Measurements from ENCODE around the gene PRPS1.

DNA sequence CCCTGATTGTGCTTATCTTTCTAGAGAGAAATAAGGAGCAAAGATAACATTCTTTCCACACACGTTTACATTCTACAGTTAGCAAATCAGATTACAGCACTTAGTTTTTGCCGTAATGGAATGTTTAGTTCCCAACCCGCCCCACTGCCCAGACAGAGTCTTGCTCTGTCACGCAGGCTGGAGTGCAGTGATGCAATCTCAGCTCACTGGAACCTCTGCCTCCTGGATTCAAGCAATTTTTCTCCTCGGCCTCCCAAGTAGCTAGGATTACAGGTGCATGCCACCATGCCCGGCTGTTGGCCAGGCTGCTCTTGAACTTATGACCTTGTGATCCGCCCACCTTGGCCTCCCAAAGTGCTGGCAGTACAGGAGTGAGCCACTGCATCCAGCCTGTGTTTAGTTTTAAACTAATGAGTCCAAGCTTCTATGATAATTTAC lies 8.4 kb upstream of the PRPS1 start:
- no peak for TF ChIP-seq KLF16 (tag by site-specific recombination; IDR thresholded peaks at IDR 0.05)
- TF ChIP-seq, protein P1, sequence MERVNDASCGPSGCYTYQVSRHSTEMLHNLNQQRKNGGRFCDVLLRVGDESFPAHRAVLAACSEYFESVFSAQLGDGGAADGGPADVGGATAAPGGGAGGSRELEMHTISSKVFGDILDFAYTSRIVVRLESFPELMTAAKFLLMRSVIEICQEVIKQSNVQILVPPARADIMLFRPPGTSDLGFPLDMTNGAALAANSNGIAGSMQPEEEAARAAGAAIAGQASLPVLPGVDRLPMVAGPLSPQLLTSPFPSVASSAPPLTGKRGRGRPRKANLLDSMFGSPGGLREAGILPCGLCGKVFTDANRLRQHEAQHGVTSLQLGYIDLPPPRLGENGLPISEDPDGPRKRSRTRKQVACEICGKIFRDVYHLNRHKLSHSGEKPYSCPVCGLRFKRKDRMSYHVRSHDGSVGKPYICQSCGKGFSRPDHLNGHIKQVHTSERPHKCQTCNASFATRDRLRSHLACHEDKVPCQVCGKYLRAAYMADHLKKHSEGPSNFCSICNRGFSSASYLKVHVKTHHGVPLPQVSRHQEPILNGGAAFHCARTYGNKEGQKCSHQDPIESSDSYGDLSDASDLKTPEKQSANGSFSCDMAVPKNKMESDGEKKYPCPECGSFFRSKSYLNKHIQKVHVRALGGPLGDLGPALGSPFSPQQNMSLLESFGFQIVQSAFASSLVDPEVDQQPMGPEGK (tag by site-specific recombination; IDR thresholded peaks at IDR 0.05), result no peak
- TF ChIP-seq, protein P2, sequence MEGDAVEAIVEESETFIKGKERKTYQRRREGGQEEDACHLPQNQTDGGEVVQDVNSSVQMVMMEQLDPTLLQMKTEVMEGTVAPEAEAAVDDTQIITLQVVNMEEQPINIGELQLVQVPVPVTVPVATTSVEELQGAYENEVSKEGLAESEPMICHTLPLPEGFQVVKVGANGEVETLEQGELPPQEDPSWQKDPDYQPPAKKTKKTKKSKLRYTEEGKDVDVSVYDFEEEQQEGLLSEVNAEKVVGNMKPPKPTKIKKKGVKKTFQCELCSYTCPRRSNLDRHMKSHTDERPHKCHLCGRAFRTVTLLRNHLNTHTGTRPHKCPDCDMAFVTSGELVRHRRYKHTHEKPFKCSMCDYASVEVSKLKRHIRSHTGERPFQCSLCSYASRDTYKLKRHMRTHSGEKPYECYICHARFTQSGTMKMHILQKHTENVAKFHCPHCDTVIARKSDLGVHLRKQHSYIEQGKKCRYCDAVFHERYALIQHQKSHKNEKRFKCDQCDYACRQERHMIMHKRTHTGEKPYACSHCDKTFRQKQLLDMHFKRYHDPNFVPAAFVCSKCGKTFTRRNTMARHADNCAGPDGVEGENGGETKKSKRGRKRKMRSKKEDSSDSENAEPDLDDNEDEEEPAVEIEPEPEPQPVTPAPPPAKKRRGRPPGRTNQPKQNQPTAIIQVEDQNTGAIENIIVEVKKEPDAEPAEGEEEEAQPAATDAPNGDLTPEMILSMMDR (tag by site-specific recombination; IDR thresholded peaks at IDR 0.05), result no peak

Data from HEK293 (cell line).